Gastrocnemius medialis (tissue), 4 donors: ENCODE measurements around the gene PTPN12. TPM values are rescaled to one million over a fixed set of nuclear protein-coding genes. Genes with fewer than 3 reads are reported as not detected.
"Not testable (repeated sequence)": the region's sequence is repeated elsewhere in the genome, so short reads cannot be mapped to it uniquely, and the experiment has no call there.

ENCODE experiments used
- ATAC-seq, 2 donors: fragments of 150-250 bp; one replicate each; pipeline ENCODE4 v1.9.1; 2016
- DNase-seq, 2 donors: peaks; one replicate each; pipeline ENCODE4 v3.0.0-alpha.2; 2019
- H3K27ac ChIP-seq, 4 donors: fragments of 200-600 bp; sonication (generic); 1 replicate in 1 of 4; 2 replicates in 3 of 4; pipeline ENCODE4 v1.5.1; 2016 to 2018; ENCODE audit warnings: mild to moderate bottlenecking in 2 of 4, moderate library complexity in 1 of 4
- H3K27me3 ChIP-seq, 3 donors: fragments of 200-600 bp; sonication (generic) in 2 of 3; 1 replicate in 1 of 3; 2 replicates in 2 of 3; pipeline versions ENCODE4 v1.5.1 to v1.6.0; 2016 to 2019; ENCODE audit warnings: mild to moderate bottlenecking in 1 of 3, moderate library complexity in 1 of 3
- H3K36me3 ChIP-seq, 2 donors: fragments of 200-600 bp; sonication (generic) in 1 of 2; one replicate each; pipeline ENCODE4 v1.5.1; 2017 to 2018
- H3K4me1 ChIP-seq, 2 donors: fragments of 200-600 bp; sonication (generic) in 1 of 2; one replicate each; pipeline ENCODE4 v1.5.1; 2016 to 2017; ENCODE audit warnings: mild to moderate bottlenecking in 2 of 2
- H3K4me3 ChIP-seq, 4 donors: fragments of 200-600 bp; sonication (generic) in 3 of 4; 1 replicate in 1 of 4; 2 replicates in 3 of 4; pipeline ENCODE4 v1.5.1; 2016 to 2019; ENCODE audit warnings: mild to moderate bottlenecking in 2 of 4
- H3K9me3 ChIP-seq, 3 donors: fragments of 200-600 bp; sonication (generic) in 2 of 3; 1 replicate in 1 of 3; 2 replicates in 2 of 3; pipeline ENCODE4 v1.5.1; 2016 to 2019
- POLR2A ChIP-seq, 2 donors: fragments of 450-650 bp; IDR thresholded peaks; one replicate each; pipeline ENCODE4 v1.6.1; 2017; ENCODE audit warnings: antibody characterized with exemption in 2 of 2, mild to moderate bottlenecking in 2 of 2, moderate library complexity in 2 of 2
- in situ Hi-C, 4 donors: fragments of 200-750 bp; cut with MboI; loops; one replicate each; pipeline versions ENCODE4 v1.15.0 to v1.8.0; 2017; ENCODE audit warnings: low sequenced_read_pairs in 4 of 4
- intact Hi-C: fragments of 100-400 bp; cut with DNase I; formaldehyde crosslinking; loops from one replicate; pipeline ENCODE4 v1.15.1; 2023; ENCODE audit warnings: low total_unique reads
- total RNA-seq, 4 donors: library from RNA; depleted of rRNA; stranded (reverse); fragments of >200 nt; gene quantifications; one replicate each; pipeline versions ENCODE4 v1.1.0 to v1.2.3, GENCODE V29; 2016
- TF ChIP-seq, protein P1 (sequence below), 5 experiments: fragments of 450-650 bp in 3 of 5; fragments of 200-600 bp in 2 of 5; sonication (generic) in 2 of 5; IDR thresholded peaks in 4 of 5; conservative IDR thresholded peaks in 1 of 5; 1 replicate in 4 of 5; 2 replicates in 1 of 5; pipeline ENCODE4 v1.5.1; 2016 to 2019; ENCODE audit warnings: antibody characterized with exemption in 5 of 5, mild to moderate bottlenecking in 3 of 5, moderate library complexity in 3 of 5

The PTPN12 gene
- total RNA-seq, 4 donors from 2014 or later: 22.7 to 38.0 (median 27.7) TPM

DNA sequence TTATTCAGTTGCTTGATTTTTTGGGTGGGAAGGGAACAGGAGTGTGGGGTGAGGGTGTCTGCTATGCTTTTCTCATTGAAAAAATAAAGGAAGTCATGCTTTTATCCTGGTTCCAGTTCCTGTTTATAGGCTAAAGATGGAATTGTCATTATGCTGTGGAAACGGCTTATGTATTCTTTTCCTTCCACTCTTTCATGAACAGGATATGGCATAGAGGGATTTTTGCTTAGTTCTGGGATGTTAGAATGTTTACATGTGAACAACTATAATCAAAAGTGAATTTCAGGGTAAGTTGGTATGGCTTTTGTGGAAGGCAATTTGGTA is 35.9 kb upstream of the PTPN12 start:
- TF ChIP-seq, protein P1, sequence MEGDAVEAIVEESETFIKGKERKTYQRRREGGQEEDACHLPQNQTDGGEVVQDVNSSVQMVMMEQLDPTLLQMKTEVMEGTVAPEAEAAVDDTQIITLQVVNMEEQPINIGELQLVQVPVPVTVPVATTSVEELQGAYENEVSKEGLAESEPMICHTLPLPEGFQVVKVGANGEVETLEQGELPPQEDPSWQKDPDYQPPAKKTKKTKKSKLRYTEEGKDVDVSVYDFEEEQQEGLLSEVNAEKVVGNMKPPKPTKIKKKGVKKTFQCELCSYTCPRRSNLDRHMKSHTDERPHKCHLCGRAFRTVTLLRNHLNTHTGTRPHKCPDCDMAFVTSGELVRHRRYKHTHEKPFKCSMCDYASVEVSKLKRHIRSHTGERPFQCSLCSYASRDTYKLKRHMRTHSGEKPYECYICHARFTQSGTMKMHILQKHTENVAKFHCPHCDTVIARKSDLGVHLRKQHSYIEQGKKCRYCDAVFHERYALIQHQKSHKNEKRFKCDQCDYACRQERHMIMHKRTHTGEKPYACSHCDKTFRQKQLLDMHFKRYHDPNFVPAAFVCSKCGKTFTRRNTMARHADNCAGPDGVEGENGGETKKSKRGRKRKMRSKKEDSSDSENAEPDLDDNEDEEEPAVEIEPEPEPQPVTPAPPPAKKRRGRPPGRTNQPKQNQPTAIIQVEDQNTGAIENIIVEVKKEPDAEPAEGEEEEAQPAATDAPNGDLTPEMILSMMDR (IDR thresholded peaks at IDR 0.05 in 4 of 5, conservative IDR thresholded peaks at IDR 0.05 in 1 of 5): no peak
- no peak for TF ChIP-seq POLR2A (IDR thresholded peaks at IDR 0.05)
- in situ Hi-C loops (no loop called here), intact Hi-C loops (no loop called here)
- ATAC-seq (no peak), DNase-seq (no peak)
- H3K4me1 ChIP-seq: peaks cover 6 to 8% of the 10 kb centered on the region in 2 donors
- no peak overlapping the region for H3K27ac ChIP-seq
- H3K4me3 ChIP-seq: no peak overlapping the region
- no peaks in the 10 kb centered on the region for H3K27me3 ChIP-seq
- H3K36me3 ChIP-seq: no peaks in the 10 kb centered on the region
- no peaks in the 10 kb centered on the region for H3K9me3 ChIP-seq

DNA sequence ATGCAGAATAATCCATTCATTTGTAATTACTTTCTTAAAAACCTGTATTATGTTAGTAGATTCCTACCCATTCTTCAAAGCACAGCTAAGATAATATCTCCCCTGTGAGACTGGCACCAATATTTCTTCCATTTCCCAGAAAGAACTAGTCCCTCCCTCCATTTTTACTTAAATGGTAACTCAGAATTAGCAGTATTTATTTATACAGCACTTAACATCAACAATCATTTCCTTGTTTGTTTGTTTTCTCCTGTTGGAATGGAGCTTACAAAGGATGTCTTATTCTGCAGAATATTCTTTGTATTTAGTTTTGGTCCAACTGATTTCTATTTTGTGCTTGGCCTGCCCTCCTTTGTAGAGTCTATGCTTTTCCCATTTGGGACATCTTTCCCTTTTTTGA is 32.1 kb upstream of the PTPN12 start:
- Histone ChIP-seq H3K9me3 (no peaks in the 10 kb centered on the region), H3K4me1 (no peaks in the 10 kb centered on the region), H3K36me3 (no peaks in the 10 kb centered on the region), H3K27me3 (no peaks in the 10 kb centered on the region), H3K27ac (no peak overlapping the region), H3K4me3 (no peak overlapping the region)
- DNase-seq: no peak
- TF ChIP-seq, protein P1 (IDR thresholded peaks at IDR 0.05 in 4 of 5, conservative IDR thresholded peaks at IDR 0.05 in 1 of 5): no peak
- TF ChIP-seq POLR2A (IDR thresholded peaks at IDR 0.05): no peak
- intact Hi-C loops: no loop called here
- no peak for ATAC-seq
- in situ Hi-C loops: no loop called here

DNA sequence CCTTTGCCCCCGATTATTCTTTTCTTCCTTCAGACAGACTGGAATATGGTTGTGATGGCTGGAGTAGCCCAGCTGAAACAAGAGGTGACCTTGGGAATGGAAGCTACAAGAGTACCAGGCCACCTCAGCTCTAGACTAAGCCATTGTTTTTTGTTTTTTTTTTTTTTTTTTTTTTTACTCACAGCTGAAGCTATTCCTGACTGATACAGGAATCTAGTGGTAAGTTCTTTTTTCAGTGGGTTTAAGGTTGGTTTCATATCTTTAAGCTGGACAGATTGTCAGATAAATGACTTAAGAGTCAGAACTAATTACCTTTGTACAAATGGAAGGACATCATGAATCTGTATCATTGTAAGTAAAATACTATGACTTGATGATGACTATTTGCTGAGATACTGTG is 30.2 kb upstream of the PTPN12 start:
- H3K27me3 ChIP-seq: no peaks in the 10 kb centered on the region
- TF ChIP-seq, protein P1 (IDR thresholded peaks at IDR 0.05 in 4 of 5, conservative IDR thresholded peaks at IDR 0.05 in 1 of 5): no peak
- no peak for TF ChIP-seq POLR2A (IDR thresholded peaks at IDR 0.05)
- H3K9me3 ChIP-seq: no peaks in the 10 kb centered on the region
- DNase-seq (no peak), ATAC-seq (no peak)
- H3K36me3 ChIP-seq: no peaks in the 10 kb centered on the region
- H3K27ac ChIP-seq: no peak overlapping the region
- no peak overlapping the region for H3K4me3 ChIP-seq
- intact Hi-C loops: no loop called here
- in situ Hi-C loops: no loop called here
- no peaks in the 10 kb centered on the region for H3K4me1 ChIP-seq

DNA sequence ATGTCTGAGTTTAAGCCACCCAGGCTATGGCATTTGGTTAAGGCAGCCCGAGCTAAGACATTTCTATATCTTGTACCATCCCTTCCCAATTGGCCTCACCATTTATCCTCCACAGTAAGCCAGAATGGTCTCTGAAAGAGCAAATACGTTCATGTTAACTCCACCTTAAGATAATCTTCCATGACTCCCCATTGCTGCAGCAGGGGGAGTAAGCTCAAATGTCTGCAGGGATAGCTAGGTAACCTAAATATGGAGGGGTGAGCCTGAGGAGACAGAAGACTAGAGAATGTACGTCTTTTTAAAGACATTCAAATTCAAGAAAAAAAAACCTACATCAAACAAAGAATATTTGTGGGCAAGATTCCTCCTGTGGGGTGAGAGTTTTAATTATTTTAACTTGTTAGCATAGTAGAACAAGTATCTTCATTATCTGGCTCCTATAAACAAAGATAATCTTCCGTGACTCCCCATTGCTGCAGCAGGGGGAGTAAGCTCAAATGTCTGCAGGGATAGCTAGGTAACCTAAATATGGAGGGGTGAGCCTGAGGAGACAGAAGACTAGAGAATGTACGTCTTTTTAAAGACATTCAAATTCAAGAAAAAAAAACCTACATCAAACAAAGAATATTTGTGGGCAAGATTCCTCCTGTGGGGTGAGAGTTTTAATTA is 24.0 kb upstream of the PTPN12 start:
- H3K4me1 ChIP-seq, H3K27ac ChIP-seq, H3K36me3 ChIP-seq, intact Hi-C loops, H3K27me3 ChIP-seq, DNase-seq, H3K4me3 ChIP-seq, H3K9me3 ChIP-seq, ATAC-seq, in situ Hi-C loops: not testable (repeated sequence)

DNA sequence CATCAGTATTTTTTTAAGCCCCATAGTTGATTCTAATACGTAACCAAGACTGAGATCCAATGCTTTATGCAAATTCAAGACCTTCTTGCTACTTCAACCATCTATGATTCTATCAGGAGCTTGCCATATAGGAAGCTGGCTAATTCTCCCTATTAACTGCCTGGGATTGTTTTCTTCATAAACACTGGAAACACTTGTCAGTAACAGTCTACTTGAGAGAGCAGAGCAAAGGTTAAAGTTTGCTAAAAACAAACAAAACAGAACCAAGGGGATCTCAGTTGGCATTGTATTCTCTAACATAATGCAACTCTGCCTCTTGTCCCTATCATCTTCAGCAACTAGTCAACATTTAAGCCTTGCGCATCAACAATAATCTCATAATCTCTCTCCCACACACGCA is 21.0 kb upstream of the PTPN12 start:
- in situ Hi-C loops (no loop called here), intact Hi-C loops (no loop called here)
- no peaks in the 10 kb centered on the region for H3K27me3 ChIP-seq
- no peaks in the 10 kb centered on the region for H3K9me3 ChIP-seq
- H3K4me3 ChIP-seq: no peak overlapping the region
- H3K4me1 ChIP-seq: no peaks in the 10 kb centered on the region
- no peak overlapping the region for H3K27ac ChIP-seq
- no peaks in the 10 kb centered on the region for H3K36me3 ChIP-seq
- DNase-seq (no peak), ATAC-seq (no peak)
- no peak for TF ChIP-seq POLR2A (IDR thresholded peaks at IDR 0.05)

DNA sequence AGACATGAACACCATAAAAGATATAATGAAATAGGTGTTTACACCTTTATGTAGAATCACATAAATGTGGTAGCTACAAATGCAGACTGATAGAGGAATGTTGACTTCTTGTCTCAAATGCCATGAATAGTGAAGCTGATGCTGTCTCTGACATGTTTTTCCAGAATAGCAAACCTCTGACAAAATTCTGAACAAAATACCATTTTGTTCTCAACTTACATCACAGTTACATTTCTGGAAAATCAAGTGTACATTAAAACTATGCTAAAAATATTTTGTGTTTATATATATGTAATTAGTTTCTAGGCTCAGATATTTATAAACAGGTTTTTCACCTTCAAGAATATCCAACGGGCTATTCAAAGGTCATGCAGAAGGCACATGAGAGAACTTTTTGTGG is 16.8 kb upstream of the PTPN12 start:
- no peak for ATAC-seq
- H3K27me3 ChIP-seq: no peaks in the 10 kb centered on the region
- TF ChIP-seq, protein P1 (IDR thresholded peaks at IDR 0.05 in 4 of 5, conservative IDR thresholded peaks at IDR 0.05 in 1 of 5): no peak
- no peak for TF ChIP-seq POLR2A (IDR thresholded peaks at IDR 0.05)
- no peak overlapping the region for H3K4me3 ChIP-seq
- no peaks in the 10 kb centered on the region for H3K36me3 ChIP-seq
- intact Hi-C loops (no loop called here), in situ Hi-C loops (no loop called here)
- H3K4me1 ChIP-seq: no peaks in the 10 kb centered on the region
- no peaks in the 10 kb centered on the region for H3K9me3 ChIP-seq
- no peak for DNase-seq
- no peak overlapping the region for H3K27ac ChIP-seq

DNA sequence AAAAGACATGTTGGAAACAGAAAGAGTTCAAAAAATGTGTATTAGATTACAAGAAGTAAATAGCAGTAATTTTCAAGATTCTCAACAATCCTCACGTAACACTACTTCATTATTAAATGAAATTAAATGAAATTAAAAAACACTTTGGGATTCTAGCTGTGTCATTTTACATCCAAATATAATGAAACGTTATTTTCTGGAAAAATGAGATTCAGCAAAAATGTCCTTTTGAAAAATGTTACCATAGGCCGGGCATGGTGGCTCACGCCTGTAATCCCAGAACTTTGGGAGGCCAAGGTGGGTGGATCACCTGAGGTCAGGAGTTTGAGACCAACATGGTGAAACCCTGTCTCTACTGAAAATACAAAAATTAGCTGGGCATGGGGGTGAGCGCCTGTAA is 15.6 kb upstream of the PTPN12 start:
- H3K36me3 ChIP-seq, H3K9me3 ChIP-seq, intact Hi-C loops, DNase-seq, H3K4me1 ChIP-seq, in situ Hi-C loops, H3K27ac ChIP-seq, ATAC-seq, H3K4me3 ChIP-seq, H3K27me3 ChIP-seq: not testable (repeated sequence)
